ENCODE measurements around the gene ABCA6.
"Not testable (repeated sequence)": the region's sequence is repeated elsewhere in the genome, so short reads cannot be mapped to it uniquely, and the experiment has no call there.

ABCA6 gene

DNA sequence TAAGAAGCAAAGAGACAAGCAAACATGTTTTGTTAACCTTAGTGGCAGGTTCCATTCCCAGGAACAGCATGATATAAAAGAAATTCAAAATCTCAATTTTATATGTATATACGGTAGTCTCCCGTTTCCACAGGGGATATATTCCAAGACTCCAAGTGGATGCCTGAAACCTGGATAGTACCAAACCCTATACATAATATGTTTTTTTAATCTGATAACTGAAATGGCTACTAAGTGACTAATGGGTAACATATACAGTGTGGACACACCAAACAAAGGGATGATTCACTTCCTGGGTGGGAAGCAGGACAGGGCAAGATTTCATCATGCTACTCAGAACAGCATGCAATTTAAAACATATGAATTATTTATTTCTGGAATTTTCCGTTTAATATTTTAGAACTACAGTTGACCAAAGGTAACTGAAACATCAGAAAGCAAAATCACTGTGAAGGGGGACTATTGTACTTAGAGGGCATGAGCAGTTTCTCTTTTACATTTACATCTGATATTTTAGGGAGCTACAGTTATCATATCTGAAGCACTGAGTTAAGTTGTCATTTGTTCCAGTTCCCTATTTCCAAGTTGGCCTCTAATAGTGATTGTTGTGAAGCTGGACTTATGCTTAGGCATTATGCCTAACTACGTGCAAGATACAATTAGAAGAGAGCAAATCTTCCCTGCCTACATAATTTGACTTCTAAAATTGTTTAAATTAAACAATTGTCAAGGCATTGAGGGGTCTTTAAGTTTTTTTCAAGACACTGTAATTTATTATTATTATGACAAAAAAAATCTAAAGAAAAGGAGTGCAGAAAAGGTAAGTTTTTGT is 34.1 kb upstream of the ABCA6 start:
- Histone ChIP-seq H3K4me1 (ENCODE audit: control insufficient read depth, low read length) (no peaks in the 10 kb centered on the region), H3K27ac (ENCODE audit: low read depth, low read length) (no peak overlapping the region), H3K79me2 (ENCODE audit: control insufficient read depth, low read length) (no peaks in the 10 kb centered on the region), H3K9me3 (ENCODE audit: control insufficient read depth, insufficient read depth, low read length) (no peaks in the 10 kb centered on the region), H3K4me2 (ENCODE audit: low read length) (no peak overlapping the region), H4K20me1 (ENCODE audit: control insufficient read depth, insufficient read depth, low read depth, low read length) (no peaks in the 10 kb centered on the region), H3K27me3 (ENCODE audit: control insufficient read depth, low read length) (no peaks in the 10 kb centered on the region), H3K36me3 (ENCODE audit: control insufficient read depth, low read length) (no peaks in the 10 kb centered on the region), H3F3A (ENCODE audit: control insufficient read depth, insufficient read depth) (no peaks in the 10 kb centered on the region), H3K9me2 (replicated peaks; ENCODE audit: control insufficient read depth, low read length) (no peaks in the 10 kb centered on the region), H3K4me3 (ENCODE audit: low read length) (no peak overlapping the region)
- TF ChIP-seq EZH2phosphoT487 (IDR thresholded peaks at IDR 0.05; ENCODE audit: borderline replicate concordance, low read length), result no peak
- TF ChIP-seq, protein P1, sequence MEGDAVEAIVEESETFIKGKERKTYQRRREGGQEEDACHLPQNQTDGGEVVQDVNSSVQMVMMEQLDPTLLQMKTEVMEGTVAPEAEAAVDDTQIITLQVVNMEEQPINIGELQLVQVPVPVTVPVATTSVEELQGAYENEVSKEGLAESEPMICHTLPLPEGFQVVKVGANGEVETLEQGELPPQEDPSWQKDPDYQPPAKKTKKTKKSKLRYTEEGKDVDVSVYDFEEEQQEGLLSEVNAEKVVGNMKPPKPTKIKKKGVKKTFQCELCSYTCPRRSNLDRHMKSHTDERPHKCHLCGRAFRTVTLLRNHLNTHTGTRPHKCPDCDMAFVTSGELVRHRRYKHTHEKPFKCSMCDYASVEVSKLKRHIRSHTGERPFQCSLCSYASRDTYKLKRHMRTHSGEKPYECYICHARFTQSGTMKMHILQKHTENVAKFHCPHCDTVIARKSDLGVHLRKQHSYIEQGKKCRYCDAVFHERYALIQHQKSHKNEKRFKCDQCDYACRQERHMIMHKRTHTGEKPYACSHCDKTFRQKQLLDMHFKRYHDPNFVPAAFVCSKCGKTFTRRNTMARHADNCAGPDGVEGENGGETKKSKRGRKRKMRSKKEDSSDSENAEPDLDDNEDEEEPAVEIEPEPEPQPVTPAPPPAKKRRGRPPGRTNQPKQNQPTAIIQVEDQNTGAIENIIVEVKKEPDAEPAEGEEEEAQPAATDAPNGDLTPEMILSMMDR (IDR thresholded peaks at IDR 0.05; ENCODE audit: low read depth, low read length, poor library complexity, severe bottlenecking), result no peak

DNA sequence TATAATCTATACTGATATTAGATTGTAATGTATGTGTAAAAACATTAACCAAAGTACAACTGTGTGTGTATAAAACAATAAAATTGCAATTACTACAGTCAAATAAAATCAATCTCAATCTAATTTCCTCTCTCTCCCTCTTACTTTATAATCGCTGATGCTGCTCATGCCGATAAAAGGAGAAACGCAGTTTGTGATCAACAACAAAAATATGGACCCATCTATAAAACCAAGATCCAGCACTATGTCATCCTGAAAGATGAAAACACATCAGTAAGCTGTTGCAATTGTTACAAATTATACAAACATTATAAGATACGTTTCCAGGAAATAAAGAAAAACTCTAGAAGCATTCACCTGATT is 33.5 kb upstream of the ABCA6 start:
- no peaks in the 10 kb centered on the region for H3K9me3 ChIP-seq (ENCODE audit: control insufficient read depth, insufficient read depth, low read length)
- H4K20me1 ChIP-seq (ENCODE audit: control insufficient read depth, insufficient read depth, low read depth, low read length), result no peaks in the 10 kb centered on the region
- H3K4me2 ChIP-seq (ENCODE audit: low read length), result no peak overlapping the region
- no peaks in the 10 kb centered on the region for H3F3A ChIP-seq (ENCODE audit: control insufficient read depth, insufficient read depth)
- no peaks in the 10 kb centered on the region for H3K4me1 ChIP-seq (ENCODE audit: control insufficient read depth, low read length)
- no peaks in the 10 kb centered on the region for H3K27me3 ChIP-seq (ENCODE audit: control insufficient read depth, low read length)
- no peak overlapping the region for H3K4me3 ChIP-seq (ENCODE audit: low read length)
- no peak overlapping the region for H3K27ac ChIP-seq (ENCODE audit: low read depth, low read length)
- TF ChIP-seq EZH2phosphoT487 (IDR thresholded peaks at IDR 0.05; ENCODE audit: borderline replicate concordance, low read length), result no peak
- H3K9me2 ChIP-seq (replicated peaks; ENCODE audit: control insufficient read depth, low read length), result no peaks in the 10 kb centered on the region
- H3K79me2 ChIP-seq (ENCODE audit: control insufficient read depth, low read length), result no peaks in the 10 kb centered on the region
- no peaks in the 10 kb centered on the region for H3K36me3 ChIP-seq (ENCODE audit: control insufficient read depth, low read length)

DNA sequence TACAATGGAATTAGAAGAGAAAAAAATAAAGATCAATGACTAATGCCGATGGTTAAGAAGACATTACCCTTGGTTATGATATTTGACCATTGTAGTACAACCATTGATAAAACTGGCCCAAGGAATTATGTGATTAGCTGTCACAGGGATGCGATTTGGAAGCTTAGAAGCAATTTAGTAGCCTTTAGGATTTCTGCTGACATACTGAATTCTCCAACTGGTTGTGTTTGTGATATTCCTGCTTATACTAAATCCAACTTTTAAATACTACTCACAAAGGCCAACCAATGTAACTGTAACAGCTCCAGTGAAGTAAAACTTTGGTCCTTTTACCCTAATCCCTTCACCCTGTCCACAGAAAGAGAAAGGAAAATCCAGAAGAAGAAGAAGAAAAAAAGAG is 31.4 kb upstream of the ABCA6 start:
- Histone ChIP-seq H3K9me2 (replicated peaks; ENCODE audit: control insufficient read depth, low read length) (no peaks in the 10 kb centered on the region), H3K4me2 (ENCODE audit: low read length) (no peak overlapping the region), H3K4me1 (ENCODE audit: control insufficient read depth, low read length) (no peaks in the 10 kb centered on the region), H3K4me3 (ENCODE audit: low read length) (no peak overlapping the region), H3K27me3 (ENCODE audit: control insufficient read depth, low read length) (no peaks in the 10 kb centered on the region), H3K27ac (ENCODE audit: low read depth, low read length) (no peak overlapping the region), H3F3A (ENCODE audit: control insufficient read depth, insufficient read depth) (no peaks in the 10 kb centered on the region), H3K79me2 (ENCODE audit: control insufficient read depth, low read length) (no peaks in the 10 kb centered on the region), H3K36me3 (ENCODE audit: control insufficient read depth, low read length) (no peaks in the 10 kb centered on the region), H3K9me3 (ENCODE audit: control insufficient read depth, insufficient read depth, low read length) (no peaks in the 10 kb centered on the region), H4K20me1 (ENCODE audit: control insufficient read depth, insufficient read depth, low read depth, low read length) (no peaks in the 10 kb centered on the region)
- no peak for TF ChIP-seq EZH2phosphoT487 (IDR thresholded peaks at IDR 0.05; ENCODE audit: borderline replicate concordance, low read length)
- TF ChIP-seq, protein P1 (IDR thresholded peaks at IDR 0.05; ENCODE audit: low read depth, low read length, poor library complexity, severe bottlenecking), result no peak

DNA sequence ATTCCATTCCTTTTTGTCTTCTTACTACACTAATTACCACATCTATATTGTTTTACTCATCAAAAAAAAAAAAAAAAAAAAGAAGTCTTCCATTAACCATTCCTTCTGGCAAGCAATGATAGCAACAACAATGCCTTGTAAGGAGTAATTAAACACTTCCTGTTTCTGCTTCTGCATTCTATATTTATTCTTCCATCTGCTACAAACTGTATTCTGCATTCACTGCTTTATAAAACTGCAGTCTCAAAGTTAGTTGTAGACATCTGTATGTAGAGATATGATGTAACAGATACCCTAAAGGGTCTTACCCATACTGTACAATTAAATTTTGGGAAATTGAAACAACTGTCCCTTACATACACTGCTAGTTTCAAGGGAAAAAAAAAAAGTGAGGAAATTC is 28.7 kb upstream of the ABCA6 start:
- Histone ChIP-seq H3F3A (ENCODE audit: control insufficient read depth, insufficient read depth) (no peaks in the 10 kb centered on the region), H3K9me3 (ENCODE audit: control insufficient read depth, insufficient read depth, low read length) (no peaks in the 10 kb centered on the region), H3K27me3 (ENCODE audit: control insufficient read depth, low read length) (no peaks in the 10 kb centered on the region), H3K79me2 (ENCODE audit: control insufficient read depth, low read length) (no peaks in the 10 kb centered on the region), H3K4me3 (ENCODE audit: low read length) (no peak overlapping the region), H3K36me3 (ENCODE audit: control insufficient read depth, low read length) (no peaks in the 10 kb centered on the region), H3K4me2 (ENCODE audit: low read length) (no peak overlapping the region), H3K4me1 (ENCODE audit: control insufficient read depth, low read length) (no peaks in the 10 kb centered on the region), H4K20me1 (ENCODE audit: control insufficient read depth, insufficient read depth, low read depth, low read length) (no peaks in the 10 kb centered on the region), H3K27ac (ENCODE audit: low read depth, low read length) (no peak overlapping the region), H3K9me2 (replicated peaks; ENCODE audit: control insufficient read depth, low read length) (no peaks in the 10 kb centered on the region)
- TF ChIP-seq EZH2phosphoT487 (IDR thresholded peaks at IDR 0.05; ENCODE audit: borderline replicate concordance, low read length), result no peak
- TF ChIP-seq, protein P1 (IDR thresholded peaks at IDR 0.05; ENCODE audit: low read depth, low read length, poor library complexity, severe bottlenecking), result no peak

DNA sequence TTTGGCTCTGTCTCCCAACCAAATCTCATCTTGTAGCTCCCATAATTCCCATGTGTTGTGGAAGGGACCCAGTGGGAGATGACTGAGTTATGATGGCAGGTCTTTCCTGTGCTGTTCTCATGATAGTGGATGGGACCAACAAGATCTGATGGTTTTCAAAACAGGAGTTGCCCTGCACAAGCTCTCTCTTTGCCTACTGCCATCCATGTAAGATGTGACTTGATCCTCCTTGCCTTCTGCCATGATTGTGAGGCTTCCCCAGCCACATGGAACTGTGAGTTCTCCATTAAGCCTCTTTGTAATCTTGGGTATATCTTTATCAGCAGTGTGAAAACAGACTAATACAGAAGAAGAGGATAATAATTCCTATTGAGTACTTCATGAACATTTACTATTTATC is 26.9 kb upstream of the ABCA6 start:
- not testable (repeated sequence) for H3F3A ChIP-seq (ENCODE audit: control insufficient read depth, insufficient read depth); H3K27me3 ChIP-seq (ENCODE audit: control insufficient read depth, low read length); H3K4me2 ChIP-seq (ENCODE audit: low read length); H3K4me3 ChIP-seq (ENCODE audit: low read length); H3K79me2 ChIP-seq (ENCODE audit: control insufficient read depth, low read length); H3K9me2 ChIP-seq (replicated peaks; ENCODE audit: control insufficient read depth, low read length); H3K27ac ChIP-seq (ENCODE audit: low read depth, low read length); H4K20me1 ChIP-seq (ENCODE audit: control insufficient read depth, insufficient read depth, low read depth, low read length); H3K36me3 ChIP-seq (ENCODE audit: control insufficient read depth, low read length); H3K4me1 ChIP-seq (ENCODE audit: control insufficient read depth, low read length); H3K9me3 ChIP-seq (ENCODE audit: control insufficient read depth, insufficient read depth, low read length)
